ENCODE results near the gene KRT13. TPM values are rescaled to one million over a fixed set of nuclear protein-coding genes. Genes with fewer than 3 reads are reported as not detected.

KRT13 gene
- total and polyA plus RNA-seq, 2 experiments from 2014 or later = not detected

- peak; percentile 75 for ATAC-seq
- Histone ChIP-seq H3K4me1 (ENCODE audit: insufficient read depth) (peaks cover 7% of the 10 kb centered on the region), H3K9me2 (ENCODE audit: insufficient read depth) (no peaks in the 10 kb centered on the region), H2AFZ (peak overlapping the region; percentile 59), H3F3A (replicated peaks; ENCODE audit: low read depth) (no peaks in the 10 kb centered on the region), H3K27ac (ENCODE audit: low read depth) (no peak overlapping the region), H3K4me3 (no peak overlapping the region), H3K27me3 (ENCODE audit: insufficient read depth) (no peaks in the 10 kb centered on the region), H3K36me3 (ENCODE audit: insufficient read depth) (no peaks in the 10 kb centered on the region), H3K4me2 (0 out of 2 replicates have a peak overlapping the region, but pooled peaks have one; percentile 55), H3K79me2 (replicated peaks; ENCODE audit: insufficient read depth) (no peaks in the 10 kb centered on the region), H4K20me1 (replicated peaks; ENCODE audit: insufficient read depth) (no peaks in the 10 kb centered on the region)
- no peaks in the 10 kb centered on the region for H3K36me3 Mint-ChIP-seq (ENCODE audit: low read depth)
- H3K9me3 Mint-ChIP-seq = no peaks in the 10 kb centered on the region
- peak; percentile 47 for DNase-seq (ENCODE audit: low spot score)
- peaks cover 17% of the 10 kb centered on the region for H3K27me3 Mint-ChIP-seq (ENCODE audit: insufficient read depth, low read depth, poor library complexity)
- peaks cover 28% of the 10 kb centered on the region for H3K4me1 Mint-ChIP-seq
- TF ChIP-seq CTCF (conservative IDR thresholded peaks at IDR 0.05; ENCODE audit: low read depth in 2 of 2) (no peak), ZNF114 (CRISPR knock-in tag; IDR thresholded peaks at IDR 0.05) (no peak), STAT1 (IDR thresholded peaks at IDR 0.05; ENCODE audit: unreplicated experiment) (no peak), NANOG (IDR thresholded peaks at IDR 0.05; ENCODE audit: borderline replicate concordance) (no peak), ETS1 (IDR thresholded peaks at IDR 0.05) (no peak), EZH2 (IDR thresholded peaks at IDR 0.05; ENCODE audit: low read depth, unreplicated experiment) (no peak), CREB1 (CRISPR knock-in tag; IDR thresholded peaks at IDR 0.05; ENCODE audit: low read depth) (no peak), EZH2phosphoT487 (IDR thresholded peaks at IDR 0.05; ENCODE audit: unreplicated experiment) (no peak)
- no peak overlapping the region for H3K27ac Mint-ChIP-seq
- no peak overlapping the region for H3K4me3 Mint-ChIP-seq
Observed at GRCh38 chr17:41510251-41511065, 5.0 kb upstream of the KRT13 start.

- H3K27ac Mint-ChIP-seq = no peak overlapping the region
- no peaks in the 10 kb centered on the region for H3K79me2 ChIP-seq (replicated peaks; ENCODE audit: insufficient read depth)
- peaks cover 4% of the 10 kb centered on the region for H3K27me3 Mint-ChIP-seq (ENCODE audit: insufficient read depth, low read depth, poor library complexity)
- no peaks in the 10 kb centered on the region for H3K9me2 ChIP-seq (ENCODE audit: insufficient read depth)
- no peaks in the 10 kb centered on the region for H3F3A ChIP-seq (replicated peaks; ENCODE audit: low read depth)
- H3K4me3 Mint-ChIP-seq = no peak overlapping the region
- no peaks in the 10 kb centered on the region for H3K36me3 ChIP-seq (ENCODE audit: insufficient read depth)
- H3K4me2 ChIP-seq = no peak overlapping the region
- no peaks in the 10 kb centered on the region for H3K9me3 Mint-ChIP-seq
- DNase-seq (ENCODE audit: low spot score) = no peak
- H3K4me1 Mint-ChIP-seq = peaks cover 21% of the 10 kb centered on the region
- no peak overlapping the region for H2AFZ ChIP-seq
- H4K20me1 ChIP-seq (replicated peaks; ENCODE audit: insufficient read depth) = no peaks in the 10 kb centered on the region
- H3K4me3 ChIP-seq = no peak overlapping the region
- peaks cover 7% of the 10 kb centered on the region for H3K4me1 ChIP-seq (ENCODE audit: insufficient read depth)
- no peaks in the 10 kb centered on the region for H3K27me3 ChIP-seq (ENCODE audit: insufficient read depth)
- no peak for ATAC-seq
- H3K36me3 Mint-ChIP-seq (ENCODE audit: low read depth) = no peaks in the 10 kb centered on the region; the same call in 2 of the 3 replicates
- no peak overlapping the region for H3K27ac ChIP-seq (ENCODE audit: low read depth)
- TF ChIP-seq POLR2AphosphoS5 (IDR thresholded peaks at IDR 0.05; ENCODE audit: low read depth) = no peak
- no peak for TF ChIP-seq CREB1 (CRISPR knock-in tag; IDR thresholded peaks at IDR 0.05; ENCODE audit: low read depth)
- TF ChIP-seq JUNB (IDR thresholded peaks at IDR 0.05; ENCODE audit: unreplicated experiment) = no peak
- no peak for TF ChIP-seq ZNF331 (CRISPR knock-in tag; IDR thresholded peaks at IDR 0.05; ENCODE audit: low read depth)
- no peak for TF ChIP-seq CTCF (conservative IDR thresholded peaks at IDR 0.05; ENCODE audit: low read depth in 2 of 2)
- TF ChIP-seq EZH2phosphoT487 (IDR thresholded peaks at IDR 0.05; ENCODE audit: unreplicated experiment) = no peak
Observed at GRCh38 chr17:41507315-41507880, 2.0 kb upstream of the KRT13 start.
